HepG2 (cell line): ENCODE results near the gene VAPB. TPM values are rescaled to one million over a fixed set of nuclear protein-coding genes. Genes with fewer than 3 reads are reported as not detected.

ENCODE experiments used
- KLF6 ChIP-seq: IDR thresholded peaks from 2 replicates; pipeline ENCODE4 v1.8.0; 2016; ENCODE audit warnings: missing biosample characterization, missing genetic modification reagents
- SALL1 ChIP-seq: sonication (generic); formaldehyde crosslinking; IDR thresholded peaks from 2 replicates; pipeline ENCODE4 v1.8.0; 2022; ENCODE audit warnings: mild to moderate bottlenecking, missing genetic modification reagents
- SMAD1 ChIP-seq: sonication (generic); formaldehyde crosslinking; IDR thresholded peaks from 2 replicates; pipeline ENCODE4 v1.4.0; 2020; ENCODE audit warnings: missing genetic modification reagents, low read depth, mild to moderate bottlenecking, borderline replicate concordance
- SRSF9 ChIP-seq: fragments of 200-400 bp; formaldehyde crosslinking; IDR thresholded peaks from 2 replicates; pipeline ENCODE4 v1.6.1; 2018; ENCODE audit warnings: borderline replicate concordance, mild to moderate bottlenecking, low read depth, low read length; ENCODE audit not compliant: insufficient read depth, poor library complexity, severe bottlenecking
- ZBTB3 ChIP-seq: sonication (generic); formaldehyde crosslinking; IDR thresholded peaks from 2 replicates; pipeline ENCODE4 v1.4.0; 2020; ENCODE audit warnings: low read depth, mild to moderate bottlenecking, moderate library complexity, missing genetic modification reagents, borderline replicate concordance
- ZNF333 ChIP-seq: sonication (generic); formaldehyde crosslinking; IDR thresholded peaks from 2 replicates; pipeline ENCODE4 v1.4.0; 2020; ENCODE audit warnings: mild to moderate bottlenecking, missing genetic modification reagents, borderline replicate concordance
- ZXDC ChIP-seq: sonication (generic); formaldehyde crosslinking; IDR thresholded peaks from 2 replicates; pipeline ENCODE4 v1.5.0; 2020; ENCODE audit warnings: mild to moderate bottlenecking, missing genetic modification reagents
- polyA plus RNA-seq, 8 experiments: library from polyadenylated mRNA; depleted of rRNA in 3 of 8; stranded (reverse) in 7 of 8; unstranded in 1 of 8; fragments of >200 nt; fragmentation: Illumina TruSeq in 4 of 8; extraction: Trizol in 4 of 8; gene quantifications; 2 replicates each; pipeline versions ENCODE4 v1.2.1 to v1.2.3, GENCODE V29; 2011 to 2016; ENCODE audit warnings: low read depth in 4 of 8, missing spikeins in 1 of 8, mixed read lengths in 1 of 8; ENCODE audit not compliant: insufficient read depth in 1 of 8
- total RNA-seq, 5 experiments: library from RNA; depleted of rRNA; stranded (reverse); fragments of >200 nt; fragmentation: Illumina TruSeq; extraction: Trizol; gene quantifications; 2 replicates each; pipeline ENCODE4 v1.2.3, GENCODE V29; 2016; ENCODE audit warnings: low read depth in 1 of 5
- TF ChIP-seq, protein P1 (sequence below), 2 experiments: fragments of 450-650 bp in 1 of 2; sonication (generic) in 1 of 2; formaldehyde crosslinking in 1 of 2; IDR thresholded peaks; 2 replicates each; pipeline versions ENCODE4 v1.6.1 to v1.8.0; 2016 to 2022; ENCODE audit warnings: antibody characterized with exemption in 1 of 2, mild to moderate bottlenecking in 1 of 2, missing genetic modification reagents in 1 of 2
- TF ChIP-seq, protein P2 (sequence below): sonication (generic); formaldehyde crosslinking; IDR thresholded peaks from 2 replicates; pipeline ENCODE4 v1.4.0; 2020; ENCODE audit warnings: missing genetic modification reagents

VAPB gene
- total and polyA plus RNA-seq, 2 of the 13 experiments (the other 11 are each of a cell fraction or from before 2014, with no cell fraction given), result 18.6 to 48.5 TPM

DNA sequence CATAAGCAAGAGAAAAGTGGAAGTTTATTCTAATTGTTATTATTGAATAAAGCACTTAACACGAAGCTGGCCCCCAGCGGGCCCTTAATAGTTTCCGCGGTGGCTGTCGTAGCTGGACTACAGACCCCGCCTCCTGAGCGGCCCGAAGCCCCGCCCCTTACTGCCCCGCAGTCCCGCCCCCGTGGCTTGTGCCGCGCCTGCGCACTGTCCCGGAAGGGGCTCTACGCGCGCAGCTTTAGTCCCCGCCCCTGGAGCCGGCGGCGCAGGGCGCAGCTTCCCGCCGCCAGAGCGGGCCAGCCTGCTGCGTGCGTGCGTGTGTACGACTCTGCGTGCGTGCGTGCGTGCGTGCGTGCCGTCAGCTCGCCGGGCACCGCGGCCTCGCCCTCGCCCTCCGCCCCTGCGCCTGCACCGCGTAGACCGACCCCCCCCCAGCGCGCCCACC lies at the start of gene VAPB (continued):
- TF ChIP-seq, protein P1, sequence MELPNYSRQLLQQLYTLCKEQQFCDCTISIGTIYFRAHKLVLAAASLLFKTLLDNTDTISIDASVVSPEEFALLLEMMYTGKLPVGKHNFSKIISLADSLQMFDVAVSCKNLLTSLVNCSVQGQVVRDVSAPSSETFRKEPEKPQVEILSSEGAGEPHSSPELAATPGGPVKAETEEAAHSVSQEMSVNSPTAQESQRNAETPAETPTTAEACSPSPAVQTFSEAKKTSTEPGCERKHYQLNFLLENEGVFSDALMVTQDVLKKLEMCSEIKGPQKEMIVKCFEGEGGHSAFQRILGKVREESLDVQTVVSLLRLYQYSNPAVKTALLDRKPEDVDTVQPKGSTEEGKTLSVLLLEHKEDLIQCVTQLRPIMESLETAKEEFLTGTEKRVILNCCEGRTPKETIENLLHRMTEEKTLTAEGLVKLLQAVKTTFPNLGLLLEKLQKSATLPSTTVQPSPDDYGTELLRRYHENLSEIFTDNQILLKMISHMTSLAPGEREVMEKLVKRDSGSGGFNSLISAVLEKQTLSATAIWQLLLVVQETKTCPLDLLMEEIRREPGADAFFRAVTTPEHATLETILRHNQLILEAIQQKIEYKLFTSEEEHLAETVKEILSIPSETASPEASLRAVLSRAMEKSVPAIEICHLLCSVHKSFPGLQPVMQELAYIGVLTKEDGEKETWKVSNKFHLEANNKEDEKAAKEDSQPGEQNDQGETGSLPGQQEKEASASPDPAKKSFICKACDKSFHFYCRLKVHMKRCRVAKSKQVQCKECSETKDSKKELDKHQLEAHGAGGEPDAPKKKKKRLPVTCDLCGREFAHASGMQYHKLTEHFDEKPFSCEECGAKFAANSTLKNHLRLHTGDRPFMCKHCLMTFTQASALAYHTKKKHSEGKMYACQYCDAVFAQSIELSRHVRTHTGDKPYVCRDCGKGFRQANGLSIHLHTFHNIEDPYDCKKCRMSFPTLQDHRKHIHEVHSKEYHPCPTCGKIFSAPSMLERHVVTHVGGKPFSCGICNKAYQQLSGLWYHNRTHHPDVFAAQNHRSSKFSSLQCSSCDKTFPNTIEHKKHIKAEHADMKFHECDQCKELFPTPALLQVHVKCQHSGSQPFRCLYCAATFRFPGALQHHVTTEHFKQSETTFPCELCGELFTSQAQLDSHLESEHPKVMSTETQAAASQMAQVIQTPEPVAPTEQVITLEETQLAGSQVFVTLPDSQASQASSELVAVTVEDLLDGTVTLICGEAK (IDR thresholded peaks at IDR 0.05), result no peak
- TF ChIP-seq, protein P1 (CRISPR knock-in tag; IDR thresholded peaks at IDR 0.05), result peak; percentile 48
- TF ChIP-seq ZXDC (no peak), SMAD1 (CRISPR knock-in tag) (peak; percentile 84; the same call in 1 of the 2 replicates), ZBTB3 (0 out of 2 replicates have a peak, but pooled peaks have one; percentile 11), ZNF333 (CRISPR knock-in tag) (peak; percentile 77; the same call in 1 of the 2 replicates), SRSF9 (no peak), KLF6 (peak; percentile 33; the same call in 1 of the 2 replicates), SALL1 (CRISPR knock-in tag) (peak; percentile 91)
- TF ChIP-seq, protein P2, sequence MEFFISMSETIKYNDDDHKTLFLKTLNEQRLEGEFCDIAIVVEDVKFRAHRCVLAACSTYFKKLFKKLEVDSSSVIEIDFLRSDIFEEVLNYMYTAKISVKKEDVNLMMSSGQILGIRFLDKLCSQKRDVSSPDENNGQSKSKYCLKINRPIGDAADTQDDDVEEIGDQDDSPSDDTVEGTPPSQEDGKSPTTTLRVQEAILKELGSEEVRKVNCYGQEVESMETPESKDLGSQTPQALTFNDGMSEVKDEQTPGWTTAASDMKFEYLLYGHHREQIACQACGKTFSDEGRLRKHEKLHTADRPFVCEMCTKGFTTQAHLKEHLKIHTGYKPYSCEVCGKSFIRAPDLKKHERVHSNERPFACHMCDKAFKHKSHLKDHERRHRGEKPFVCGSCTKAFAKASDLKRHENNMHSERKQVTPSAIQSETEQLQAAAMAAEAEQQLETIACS (CRISPR knock-in tag), result peak; percentile 65
